ENCODE measurements around the gene GATAD2A.

Gene GATAD2A

GRCh38 chr19:19538061-19538784 is 132.7 kb downstream of the GATAD2A start, which contains the start of gene CILP2:
Gene CILP2 (plus strand): TSS chr19:19538265. CDS start chr19:19538350, 85 bp downstream.
- Histone ChIP-seq H3K36me3 (replicated peaks) (no peaks in the 10 kb centered on the region), H3K4me3 (ENCODE audit: low read depth, low read length) (no peak within 1 kb of the TSS), H3K27ac (no peak within 1 kb of the TSS), H3K27me3 (replicated peaks) (peaks cover 15% of the 10 kb centered on the region)
- in situ Hi-C loops (cut with HindIII; ENCODE audit: low pct_ligation_motif_present, low sequenced_read_pairs) = no loop called here
- TF ChIP-seq, protein P1, sequence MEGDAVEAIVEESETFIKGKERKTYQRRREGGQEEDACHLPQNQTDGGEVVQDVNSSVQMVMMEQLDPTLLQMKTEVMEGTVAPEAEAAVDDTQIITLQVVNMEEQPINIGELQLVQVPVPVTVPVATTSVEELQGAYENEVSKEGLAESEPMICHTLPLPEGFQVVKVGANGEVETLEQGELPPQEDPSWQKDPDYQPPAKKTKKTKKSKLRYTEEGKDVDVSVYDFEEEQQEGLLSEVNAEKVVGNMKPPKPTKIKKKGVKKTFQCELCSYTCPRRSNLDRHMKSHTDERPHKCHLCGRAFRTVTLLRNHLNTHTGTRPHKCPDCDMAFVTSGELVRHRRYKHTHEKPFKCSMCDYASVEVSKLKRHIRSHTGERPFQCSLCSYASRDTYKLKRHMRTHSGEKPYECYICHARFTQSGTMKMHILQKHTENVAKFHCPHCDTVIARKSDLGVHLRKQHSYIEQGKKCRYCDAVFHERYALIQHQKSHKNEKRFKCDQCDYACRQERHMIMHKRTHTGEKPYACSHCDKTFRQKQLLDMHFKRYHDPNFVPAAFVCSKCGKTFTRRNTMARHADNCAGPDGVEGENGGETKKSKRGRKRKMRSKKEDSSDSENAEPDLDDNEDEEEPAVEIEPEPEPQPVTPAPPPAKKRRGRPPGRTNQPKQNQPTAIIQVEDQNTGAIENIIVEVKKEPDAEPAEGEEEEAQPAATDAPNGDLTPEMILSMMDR (IDR thresholded peaks at IDR 0.05; ENCODE audit: low read depth, low read length, missing control alignments) = no peak
- DNase-seq = no peak

- Histone ChIP-seq H3K4me3 (ENCODE audit: low read depth, low read length) (no peak overlapping the region), H3K27me3 (replicated peaks) (peaks cover 15% of the 10 kb centered on the region)
These were observed 133.3 kb downstream of the GATAD2A start for GRCh38 chr19:19538785-19539166.

DNA sequence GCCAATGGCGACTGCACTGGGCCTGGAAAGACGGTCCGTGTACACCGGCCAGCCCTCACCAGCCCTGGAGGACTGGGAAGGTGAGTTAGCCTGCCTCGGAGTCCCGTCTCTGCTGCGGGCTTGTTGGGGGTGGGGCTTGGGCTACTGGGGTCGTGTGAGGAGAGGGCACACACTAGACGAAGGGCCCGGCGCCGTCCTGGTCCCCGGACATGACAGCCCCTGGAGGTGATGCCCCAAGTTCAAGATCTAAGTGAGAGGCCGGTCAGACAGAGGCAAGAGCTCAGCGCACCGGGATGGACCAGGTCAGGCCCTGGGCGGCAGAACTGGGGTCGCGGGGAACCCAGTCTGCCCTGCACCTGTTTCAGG is 134.2 kb downstream of the GATAD2A start:
- TF ChIP-seq, protein P1 (IDR thresholded peaks at IDR 0.05; ENCODE audit: low read depth, low read length, missing control alignments) = no peak
- peaks cover 15% of the 10 kb centered on the region for H3K27me3 ChIP-seq (replicated peaks)
- DNase-seq = no peak
- no peak overlapping the region for H3K4me3 ChIP-seq (ENCODE audit: low read depth, low read length)
- no peaks in the 10 kb centered on the region for H3K36me3 ChIP-seq (replicated peaks)
- H3K27ac ChIP-seq = no peak overlapping the region
- in situ Hi-C loops (cut with HindIII; ENCODE audit: low pct_ligation_motif_present, low sequenced_read_pairs) = no loop called here

More at GRCh38 chr19:19538785-19539166, 133.3 kb downstream of the GATAD2A start:
- in situ Hi-C loops (cut with HindIII; ENCODE audit: low pct_ligation_motif_present, low sequenced_read_pairs) = no loop called here
- H3K36me3 ChIP-seq (replicated peaks) = no peaks in the 10 kb centered on the region
- H3K27ac ChIP-seq = no peak overlapping the region
- TF ChIP-seq, protein P1 (IDR thresholded peaks at IDR 0.05; ENCODE audit: low read depth, low read length, missing control alignments) = no peak
- DNase-seq = no peak

DNA sequence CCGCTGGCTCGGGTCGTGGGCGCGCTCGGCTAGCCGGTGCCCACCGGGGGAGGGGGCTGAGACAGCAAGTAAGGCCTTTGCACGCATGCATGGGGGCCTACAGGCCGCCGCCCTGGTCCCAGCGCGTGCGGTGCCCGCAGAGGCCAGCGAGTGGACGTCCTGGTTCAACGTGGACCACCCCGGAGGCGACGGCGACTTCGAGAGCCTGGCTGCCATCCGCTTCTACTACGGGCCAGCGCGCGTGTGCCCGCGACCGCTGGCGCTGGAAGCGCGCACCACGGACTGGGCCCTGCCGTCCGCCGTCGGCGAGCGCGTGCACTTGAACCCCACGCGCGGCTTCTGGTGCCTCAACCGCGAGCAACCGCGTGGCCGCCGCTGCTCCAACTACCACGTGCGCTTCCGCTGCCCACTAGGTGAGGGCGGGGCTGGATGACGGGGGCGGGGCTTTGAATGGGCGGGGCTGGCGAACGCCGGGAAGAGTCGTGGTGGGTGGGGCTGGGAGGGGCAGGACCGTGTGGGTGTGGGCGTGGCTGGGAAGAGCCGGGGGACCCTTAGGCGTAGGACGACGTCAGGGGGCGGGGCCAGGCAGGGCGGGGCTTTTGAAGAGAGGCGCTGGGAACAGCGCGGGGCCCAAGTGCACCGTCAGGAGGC is 134.7 kb downstream of the GATAD2A start:
- Histone ChIP-seq H3K27ac (no peak overlapping the region), H3K27me3 (replicated peaks) (peaks cover 15% of the 10 kb centered on the region), H3K4me3 (ENCODE audit: low read depth, low read length) (no peak overlapping the region), H3K36me3 (replicated peaks) (no peaks in the 10 kb centered on the region)
- TF ChIP-seq, protein P1 (IDR thresholded peaks at IDR 0.05; ENCODE audit: low read depth, low read length, missing control alignments) = no peak
- in situ Hi-C loops (cut with HindIII; ENCODE audit: low pct_ligation_motif_present, low sequenced_read_pairs) = no loop called here
- DNase-seq = peak; percentile 56

- Histone ChIP-seq H3K4me3 (ENCODE audit: low read depth, low read length) (peak overlapping the region; percentile 3), H3K27ac (no peak overlapping the region), H3K36me3 (replicated peaks) (no peaks in the 10 kb centered on the region), H3K27me3 (replicated peaks) (peaks cover 15% of the 10 kb centered on the region)
- in situ Hi-C loops (cut with HindIII; ENCODE audit: low pct_ligation_motif_present, low sequenced_read_pairs) = no loop called here
- DNase-seq = no peak
- TF ChIP-seq, protein P1 (IDR thresholded peaks at IDR 0.05; ENCODE audit: low read depth, low read length, missing control alignments) = no peak
These were observed 135.4 kb downstream of the GATAD2A start for GRCh38 chr19:19540715-19541515.

All from brain microvascular endothelial cell (primary cell).